ENCODE data around the gene NAV2. TPM values are rescaled to one million over a fixed set of nuclear protein-coding genes. Genes with fewer than 3 reads are reported as not detected.

Gene NAV2
- total RNA-seq, 1 experiment from 2014 or later = 22.7 TPM

DNA sequence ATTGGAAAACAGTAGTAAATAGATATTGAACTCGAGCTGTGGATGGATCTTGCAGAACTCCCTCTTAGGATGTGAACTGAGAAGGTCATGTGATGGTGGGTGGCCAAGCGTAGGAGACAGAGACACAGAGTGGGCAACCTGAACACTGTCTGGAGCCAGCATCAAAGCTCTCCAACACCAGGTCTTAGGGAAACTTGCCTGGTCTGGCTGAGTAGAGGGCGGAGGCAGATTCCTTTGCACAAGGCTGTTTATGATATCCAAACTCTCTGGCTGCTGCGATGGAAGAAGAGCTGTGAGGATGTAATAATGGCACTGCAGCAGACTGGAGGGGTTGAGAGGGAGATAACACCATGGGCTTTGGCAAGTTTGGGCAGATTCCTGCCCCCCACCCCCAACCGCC, 10.1 kb downstream of the NAV2 start:
- no peaks in the 10 kb centered on the region for H3K27me3 ChIP-seq (ENCODE audit: control insufficient read depth, insufficient read depth, low read length)
- ATAC-seq = peak; percentile 40; the same call in 1 of the 2 replicates
- no peak overlapping the region for H3K4me3 ChIP-seq (ENCODE audit: low read depth in 2 of 2, low read length in 2 of 2)
- H3K27ac ChIP-seq (ENCODE audit: low read length) = peak overlapping the region; percentile 39; the same call in 1 of the 2 replicates
- no TSS peak for BruUV-seq (replicated peaks)
- no peak for DNase-seq (ENCODE audit: low read depth, low spot score)
- H3K4me1 ChIP-seq (ENCODE audit: control insufficient read depth, insufficient read depth, low read length) = peaks cover 24% of the 10 kb centered on the region
- no peaks in the 10 kb centered on the region for H3K9me3 ChIP-seq (ENCODE audit: control insufficient read depth, insufficient read depth, low read depth, low read length)
- CTCF ChIA-PET = no interaction called here
- in situ Hi-C loops (cut with HindIII; ENCODE audit: low pct_unique_long_range_greater_than_20kb, low sequenced_read_pairs) (no loop called here), intact Hi-C loops (cut with micrococcal nuclease; ENCODE audit: unreplicated experiment) (no loop called here)
- no peaks in the 10 kb centered on the region for H3K36me3 ChIP-seq (ENCODE audit: control insufficient read depth, insufficient read depth, low read length)
- POLR2A ChIA-PET = interaction anchor here (0.8 kb wide), 1 partner anchor 9 kb away, joined by 4 read pairs; no protein-coding TSS in a partner anchor
- TF ChIP-seq TCF7L2 (IDR thresholded peaks at IDR 0.05; ENCODE audit: low read depth, low read length) (no peak), SIN3A (IDR thresholded peaks at IDR 0.05; ENCODE audit: borderline replicate concordance, insufficient read depth, low read depth, low read length) (no peak)
- TF ChIP-seq, protein P1, sequence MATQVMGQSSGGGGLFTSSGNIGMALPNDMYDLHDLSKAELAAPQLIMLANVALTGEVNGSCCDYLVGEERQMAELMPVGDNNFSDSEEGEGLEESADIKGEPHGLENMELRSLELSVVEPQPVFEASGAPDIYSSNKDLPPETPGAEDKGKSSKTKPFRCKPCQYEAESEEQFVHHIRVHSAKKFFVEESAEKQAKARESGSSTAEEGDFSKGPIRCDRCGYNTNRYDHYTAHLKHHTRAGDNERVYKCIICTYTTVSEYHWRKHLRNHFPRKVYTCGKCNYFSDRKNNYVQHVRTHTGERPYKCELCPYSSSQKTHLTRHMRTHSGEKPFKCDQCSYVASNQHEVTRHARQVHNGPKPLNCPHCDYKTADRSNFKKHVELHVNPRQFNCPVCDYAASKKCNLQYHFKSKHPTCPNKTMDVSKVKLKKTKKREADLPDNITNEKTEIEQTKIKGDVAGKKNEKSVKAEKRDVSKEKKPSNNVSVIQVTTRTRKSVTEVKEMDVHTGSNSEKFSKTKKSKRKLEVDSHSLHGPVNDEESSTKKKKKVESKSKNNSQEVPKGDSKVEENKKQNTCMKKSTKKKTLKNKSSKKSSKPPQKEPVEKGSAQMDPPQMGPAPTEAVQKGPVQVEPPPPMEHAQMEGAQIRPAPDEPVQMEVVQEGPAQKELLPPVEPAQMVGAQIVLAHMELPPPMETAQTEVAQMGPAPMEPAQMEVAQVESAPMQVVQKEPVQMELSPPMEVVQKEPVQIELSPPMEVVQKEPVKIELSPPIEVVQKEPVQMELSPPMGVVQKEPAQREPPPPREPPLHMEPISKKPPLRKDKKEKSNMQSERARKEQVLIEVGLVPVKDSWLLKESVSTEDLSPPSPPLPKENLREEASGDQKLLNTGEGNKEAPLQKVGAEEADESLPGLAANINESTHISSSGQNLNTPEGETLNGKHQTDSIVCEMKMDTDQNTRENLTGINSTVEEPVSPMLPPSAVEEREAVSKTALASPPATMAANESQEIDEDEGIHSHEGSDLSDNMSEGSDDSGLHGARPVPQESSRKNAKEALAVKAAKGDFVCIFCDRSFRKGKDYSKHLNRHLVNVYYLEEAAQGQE (IDR thresholded peaks at IDR 0.05; ENCODE audit: insufficient read depth in 1 of 2, low read depth in 2 of 2, low read length in 1 of 2) = no peak

DNA sequence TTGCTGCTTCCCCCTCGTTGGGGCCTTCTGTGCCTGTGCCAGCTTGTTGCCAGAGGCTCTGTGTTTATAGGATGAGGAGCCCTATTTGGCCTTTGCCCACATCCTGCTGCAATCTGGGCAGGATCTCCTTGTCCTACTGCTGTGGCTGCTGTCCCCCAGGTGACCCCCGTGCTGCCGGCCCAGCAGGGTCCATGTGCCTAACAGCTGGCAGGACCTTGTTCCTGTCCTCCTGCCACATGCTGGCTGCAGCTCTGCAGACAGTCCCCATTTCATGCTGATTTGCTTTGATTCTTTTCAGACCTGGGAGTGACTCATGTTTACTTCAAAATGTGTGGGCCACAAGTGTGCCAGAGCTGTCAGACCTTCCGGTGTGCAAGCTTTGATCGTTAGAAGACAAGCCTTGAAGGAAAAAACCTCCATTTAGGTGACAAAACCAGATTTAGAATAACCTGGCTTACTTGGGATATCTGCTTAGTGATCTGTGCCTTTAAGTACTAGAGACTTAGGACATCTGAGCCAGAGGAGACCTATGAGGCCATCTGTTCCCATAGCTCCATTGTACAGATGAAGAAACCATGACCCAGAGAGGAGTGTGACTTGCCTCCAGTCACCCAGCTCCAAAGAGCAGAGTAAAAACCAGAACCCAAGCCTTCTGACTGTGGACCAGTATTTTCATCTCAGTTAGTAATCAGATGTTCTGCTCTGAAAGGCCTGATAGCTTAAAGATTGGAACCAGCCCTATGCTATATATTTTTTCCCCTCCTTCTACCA, 11.1 kb downstream of the NAV2 start:
- no peak overlapping the region for H3K4me3 ChIP-seq (ENCODE audit: low read depth in 2 of 2, low read length in 2 of 2)
- ChIA-PET POLR2A (interaction anchor here (0.8 kb wide), 1 partner anchor 10 kb away, joined by 4 read pairs; no protein-coding TSS in a partner anchor), CTCF (no interaction called here)
- no peaks in the 10 kb centered on the region for H3K27me3 ChIP-seq (ENCODE audit: control insufficient read depth, insufficient read depth, low read length)
- DNase-seq (ENCODE audit: low read depth, low spot score) (no peak), ATAC-seq (peak; percentile 62)
- H3K36me3 ChIP-seq (ENCODE audit: control insufficient read depth, insufficient read depth, low read length) = no peaks in the 10 kb centered on the region
- H3K27ac ChIP-seq (ENCODE audit: low read length) = peak overlapping the region; percentile 21; the same call in 1 of the 2 replicates
- peaks cover 20% of the 10 kb centered on the region for H3K4me1 ChIP-seq (ENCODE audit: control insufficient read depth, insufficient read depth, low read length)
- intact Hi-C loops (cut with micrococcal nuclease; ENCODE audit: unreplicated experiment) (no loop called here), in situ Hi-C loops (cut with HindIII; ENCODE audit: low pct_unique_long_range_greater_than_20kb, low sequenced_read_pairs) (no loop called here)
- peak; percentile 35; the same call in 1 of the 2 replicates for TF ChIP-seq TCF7L2 (IDR thresholded peaks at IDR 0.05; ENCODE audit: low read depth, low read length)
- TF ChIP-seq, protein P1 (IDR thresholded peaks at IDR 0.05; ENCODE audit: insufficient read depth in 1 of 2, low read depth in 2 of 2, low read length in 1 of 2) = no peak
- no peaks in the 10 kb centered on the region for H3K9me3 ChIP-seq (ENCODE audit: control insufficient read depth, insufficient read depth, low read depth, low read length)
- no TSS peak for BruUV-seq (replicated peaks)
